ENCODE results near the gene C4orf50. TPM values are rescaled to one million over a fixed set of nuclear protein-coding genes. Genes with fewer than 3 reads are reported as not detected.

C4orf50 gene
- total RNA-seq, 1 donor from 2014 or later, result not detected

GRCh38 chr4:5922556-5922955 is 95.7 kb downstream of the C4orf50 start:
- H3K4me3 ChIP-seq, result no peak overlapping the region
- peaks cover 99% of the 10 kb centered on the region for H3K27me3 ChIP-seq (ENCODE audit: low read depth)
- intact Hi-C loops (cut with micrococcal nuclease), result no loop called here
- no peak overlapping the region for H3K27ac ChIP-seq (replicated peaks)
- no peak for DNase-seq
- H3K36me3 ChIP-seq, result no peaks in the 10 kb centered on the region
- H3K9me3 ChIP-seq (replicated peaks), result no peaks in the 10 kb centered on the region
- no peak for TF ChIP-seq CTCF (IDR thresholded peaks at IDR 0.05; ENCODE audit: borderline replicate concordance)
- no peaks in the 10 kb centered on the region for H3K4me1 ChIP-seq

GRCh38 chr4:5921981-5922380 is 96.2 kb downstream of the C4orf50 start:
- Histone ChIP-seq H3K4me3 (no peak overlapping the region), H3K4me1 (no peaks in the 10 kb centered on the region), H3K9me3 (replicated peaks) (no peaks in the 10 kb centered on the region), H3K36me3 (no peaks in the 10 kb centered on the region), H3K27me3 (ENCODE audit: low read depth) (peaks cover 96% of the 10 kb centered on the region), H3K27ac (replicated peaks) (no peak overlapping the region)
- intact Hi-C loops (cut with micrococcal nuclease), result no loop called here
- no peak for TF ChIP-seq CTCF (IDR thresholded peaks at IDR 0.05; ENCODE audit: borderline replicate concordance)
- DNase-seq, result no peak

- intact Hi-C loops (cut with micrococcal nuclease), result no loop called here
- Histone ChIP-seq H3K4me1 (no peaks in the 10 kb centered on the region), H3K4me3 (no peak overlapping the region), H3K9me3 (replicated peaks) (no peaks in the 10 kb centered on the region), H3K27ac (replicated peaks) (no peak overlapping the region), H3K27me3 (ENCODE audit: low read depth) (peaks cover 97% of the 10 kb centered on the region), H3K36me3 (no peaks in the 10 kb centered on the region)
- no peak for TF ChIP-seq CTCF (IDR thresholded peaks at IDR 0.05; ENCODE audit: borderline replicate concordance)
- DNase-seq, result no peak
Observed at GRCh38 chr4:5921101-5921980, 96.9 kb downstream of the C4orf50 start.

- H3K27me3 ChIP-seq (ENCODE audit: low read depth), result peaks cover 93% of the 10 kb centered on the region
Observed at GRCh38 chr4:5919571-5919970, 98.7 kb downstream of the C4orf50 start.

GRCh38 chr4:5919044-5919443 is 99.2 kb downstream of the C4orf50 start:
- Histone ChIP-seq H3K27ac (replicated peaks) (no peak overlapping the region), H3K4me1 (no peaks in the 10 kb centered on the region), H3K4me3 (no peak overlapping the region), H3K9me3 (replicated peaks) (no peaks in the 10 kb centered on the region), H3K27me3 (ENCODE audit: low read depth) (peaks cover 87% of the 10 kb centered on the region), H3K36me3 (no peaks in the 10 kb centered on the region)
- TF ChIP-seq CTCF (IDR thresholded peaks at IDR 0.05; ENCODE audit: borderline replicate concordance), result no peak
- DNase-seq, result no peak
- intact Hi-C loops (cut with micrococcal nuclease), result no loop called here

More at GRCh38 chr4:5919571-5919970, 98.7 kb downstream of the C4orf50 start:
- H3K4me3 ChIP-seq, result no peak overlapping the region
- no peaks in the 10 kb centered on the region for H3K9me3 ChIP-seq (replicated peaks)
- H3K36me3 ChIP-seq, result no peaks in the 10 kb centered on the region
- no peak for TF ChIP-seq CTCF (IDR thresholded peaks at IDR 0.05; ENCODE audit: borderline replicate concordance)
- DNase-seq, result no peak
- intact Hi-C loops (cut with micrococcal nuclease), result no loop called here
- no peak overlapping the region for H3K27ac ChIP-seq (replicated peaks)
- H3K4me1 ChIP-seq, result no peaks in the 10 kb centered on the region

All from left ventricle myocardium inferior (tissue), 1 donor.